SK-N-SH (cell line): ENCODE data around the gene ERC2. TPM values are rescaled to one million over a fixed set of nuclear protein-coding genes. Genes with fewer than 3 reads are reported as not detected.

Source experiments
- CTCF ChIA-PET: fragments of 300-600, 350-600 bp; formaldehyde crosslinking; extraction: SDS; loops from one replicate; lab custom pipeline; 2021; lab: Yijun Ruan, JAX
- POLR2A ChIA-PET: fragments of 350-600 bp; sonication (Branson Sonifier 250); formaldehyde crosslinking; extraction: SDS; loops from one replicate; lab custom pipeline; 2020; ENCODE audit warnings: antibody characterized with exemption, inconsistent platforms; lab: Yijun Ruan, JAX
- DNase-seq: peaks from one replicate; pipeline ENCODE4 v3.0.0; 2012
- H2AFZ ChIP-seq: fragments of 200-600 bp; sonication (generic); 2 replicates; pipeline ENCODE4 v1.8.1; 2016; ENCODE audit warnings: antibody characterized with exemption, mild to moderate bottlenecking, low read depth
- H3F3A ChIP-seq: fragments of 200-600 bp; sonication (generic); replicated peaks from 2 replicates; pipeline ENCODE3; 2016; ENCODE audit warnings: antibody characterized with exemption, mild to moderate bottlenecking; ENCODE audit not compliant: insufficient read depth
- H3K27ac ChIP-seq, 2 experiments: fragments of 200-500 bp in 1 of 2; fragments of 200-600 bp in 1 of 2; sonication (Bioruptor generic) in 1 of 2; sonication (generic), shearing (Covaris generic) in 1 of 2; 2 replicates each; pipeline versions ENCODE4 v1.5.1 to v1.6.1; 2014 to 2016; ENCODE audit warnings: low read depth in 2 of 2, inconsistent platforms in 1 of 2, low read length in 1 of 2, mild to moderate bottlenecking in 1 of 2, mixed read lengths in 1 of 2
- H3K27me3 ChIP-seq: fragments of 200-600 bp; sonication (generic), shearing (Covaris generic); 2 replicates; pipeline ENCODE4 v1.6.1; 2016; ENCODE audit warnings: mixed run types; ENCODE audit not compliant: insufficient read depth
- H3K36me3 ChIP-seq, 2 experiments: fragments of 200-500 bp in 1 of 2; fragments of 200-600 bp in 1 of 2; sonication (Bioruptor generic) in 1 of 2; sonication (generic) in 1 of 2; replicated peaks in 1 of 2; 2 replicates each; pipeline versions ENCODE3 to v1.5.1; 2014 to 2016; ENCODE audit warnings: low read length in 1 of 2, mild to moderate bottlenecking in 1 of 2; ENCODE audit not compliant: insufficient read depth in 2 of 2, control insufficient read depth in 1 of 2
- H3K4me1 ChIP-seq, 2 experiments: fragments of 200-500 bp in 1 of 2; fragments of 200-600 bp in 1 of 2; sonication (Bioruptor generic) in 1 of 2; sonication (generic), shearing (Covaris generic) in 1 of 2; 2 replicates each; pipeline versions ENCODE4 v1.5.1 to v1.6.1; 2014 to 2016; ENCODE audit warnings: low read depth in 1 of 2, low read length in 1 of 2, mixed run types in 1 of 2; ENCODE audit not compliant: insufficient read depth in 2 of 2, control insufficient read depth in 1 of 2
- H3K4me2 ChIP-seq: fragments of 200-600 bp; sonication (generic), shearing (Covaris generic); 2 replicates; pipeline ENCODE4 v1.6.1; 2017; ENCODE audit warnings: mixed run types
- H3K4me3 ChIP-seq, 2 experiments: fragments of 200-500 bp in 1 of 2; fragments of 200-600 bp in 1 of 2; sonication (Bioruptor generic) in 1 of 2; sonication (generic), shearing (Covaris generic) in 1 of 2; 2 replicates each; pipeline versions ENCODE4 v1.5.1 to v1.8.1; 2014 to 2016; ENCODE audit warnings: low read depth in 2 of 2, inconsistent platforms in 1 of 2, low read length in 1 of 2, mild to moderate bottlenecking in 1 of 2, mixed read lengths in 1 of 2, moderate library complexity in 1 of 2
- H3K79me2 ChIP-seq: fragments of 200-600 bp; sonication (generic); 2 replicates; pipeline ENCODE4 v1.8.1; 2017; ENCODE audit warnings: mild to moderate bottlenecking; ENCODE audit not compliant: insufficient read depth
- H3K9ac ChIP-seq: fragments of 200-600 bp; sonication (generic); 2 replicates; pipeline ENCODE4 v1.6.1; 2017; ENCODE audit warnings: mixed run types
- H3K9me2 ChIP-seq: fragments of 200-600 bp; sonication (generic); 2 replicates; pipeline ENCODE4 v1.6.1; 2017; ENCODE audit warnings: mixed run types
- H3K9me3 ChIP-seq: fragments of 200-600 bp; sonication (generic); 2 replicates; pipeline ENCODE4 v1.6.1; 2017; ENCODE audit warnings: mixed run types, mild to moderate bottlenecking, moderate library complexity
- H4K20me1 ChIP-seq: fragments of 200-600 bp; sonication (generic); 2 replicates; pipeline ENCODE4 v1.6.1; 2017; ENCODE audit warnings: mild to moderate bottlenecking, mixed run types; ENCODE audit not compliant: insufficient read depth
- CHD2 ChIP-seq: fragments of 150-350 bp; IDR thresholded peaks from 2 replicates; pipeline ENCODE4 v1.6.1; 2018; ENCODE audit warnings: low read length; ENCODE audit not compliant: partially characterized antibody
- GABPA ChIP-seq: IDR thresholded peaks from 2 replicates; pipeline ENCODE4 v1.4.0; 2012; ENCODE audit warnings: low read depth, mild to moderate bottlenecking
- NFIC ChIP-seq: IDR thresholded peaks from 2 replicates; pipeline ENCODE4 v1.4.0; 2012; ENCODE audit warnings: borderline replicate concordance
- NRF1 ChIP-seq: IDR thresholded peaks from 2 replicates; pipeline ENCODE4 v1.6.1; 2012; ENCODE audit warnings: low read depth, mild to moderate bottlenecking, low read length
- PBX3 ChIP-seq: IDR thresholded peaks from 2 replicates; pipeline ENCODE4; 2012
- POLR2AphosphoS5 ChIP-seq: IDR thresholded peaks from 2 replicates; pipeline ENCODE4 v1.6.1; 2012; ENCODE audit warnings: low read depth, low read length
- RAD21 ChIP-seq: IDR thresholded peaks from 2 replicates; pipeline ENCODE4 v1.6.1; 2012; ENCODE audit warnings: mild to moderate bottlenecking, low read length
- RFX5 ChIP-seq: IDR thresholded peaks from 2 replicates; pipeline ENCODE4 v1.6.1; 2012; ENCODE audit warnings: mild to moderate bottlenecking, improper control_type of control experiment, low read length
- RXRA ChIP-seq: IDR thresholded peaks from 2 replicates; pipeline ENCODE4 v1.4.0; 2012; ENCODE audit warnings: low read depth, mild to moderate bottlenecking, borderline replicate concordance
- SIN3A ChIP-seq: IDR thresholded peaks from 2 replicates; pipeline ENCODE4 v1.6.1; 2012; ENCODE audit warnings: low read depth, mild to moderate bottlenecking, low read length, moderate library complexity, borderline replicate concordance
- TAF1 ChIP-seq: IDR thresholded peaks from 2 replicates; pipeline ENCODE4 v1.6.1; 2012; ENCODE audit warnings: low read depth, mild to moderate bottlenecking, low read length, moderate library complexity, borderline replicate concordance
- USF1 ChIP-seq: IDR thresholded peaks from 2 replicates; pipeline ENCODE4 v1.4.0; 2012; ENCODE audit warnings: low read depth, borderline replicate concordance
- WGBS: methylation state at CpG from one replicate; pipeline ENCODE4 v1.1.6; 2017; ENCODE audit warnings: low lambda C conversion rate; 5-methylcytosine and 5-hydroxymethylcytosine counted together
- polyA plus RNA-seq, 3 experiments: library from polyadenylated mRNA; depleted of rRNA; stranded (reverse); fragments of >200 nt; gene quantifications; 2 replicates each; pipeline ENCODE4 v1.2.3, GENCODE V29; 2012
- TF ChIP-seq, protein P1 (sequence below): IDR thresholded peaks from 2 replicates; pipeline ENCODE4 v1.6.1; 2012; ENCODE audit warnings: mild to moderate bottlenecking, low read depth, low read length, moderate library complexity
- TF ChIP-seq, protein P2 (sequence below): fragments of 150-350 bp; IDR thresholded peaks from 2 replicates; pipeline ENCODE4 v1.6.1; 2016; ENCODE audit warnings: mild to moderate bottlenecking, low read depth, low read length

Gene ERC2
- polyA plus RNA-seq, 1 of the 3 experiments (the other 2 are of a cell fraction) = 1.6 TPM

DNA sequence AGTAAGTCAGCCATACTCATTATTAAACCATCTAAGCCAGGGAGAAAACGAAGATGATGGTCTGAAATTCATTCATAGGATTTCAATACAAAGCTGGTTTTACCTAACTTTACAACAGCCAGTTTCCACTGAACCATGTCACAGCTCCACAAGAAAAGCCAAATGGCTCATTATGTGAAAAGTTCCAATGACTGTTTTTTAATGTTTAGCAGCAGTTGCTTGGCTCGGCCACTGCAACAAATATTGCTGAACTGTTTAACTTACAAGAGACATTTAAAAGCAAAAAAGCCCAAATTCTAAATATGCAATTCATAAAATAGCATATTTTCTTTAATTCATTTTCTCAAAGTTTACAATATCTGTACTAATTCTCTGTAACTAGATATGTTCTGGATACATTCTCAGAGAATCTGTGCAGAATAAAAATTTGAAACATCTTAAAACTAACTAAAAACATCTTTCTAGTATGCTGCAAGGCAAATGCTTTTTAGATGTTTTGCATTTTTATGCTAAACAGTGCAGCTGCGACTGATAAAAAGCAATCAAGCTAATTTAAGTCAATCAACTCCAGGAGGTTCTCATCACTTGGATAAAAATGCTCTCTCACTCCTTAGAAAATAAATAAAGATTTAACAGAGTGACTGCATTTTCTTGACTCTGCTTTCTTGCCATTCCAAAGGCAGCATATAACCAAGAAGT is 356.5 kb downstream of the ERC2 start:
- Histone ChIP-seq H3F3A (no peaks in the 10 kb centered on the region), H3K9me2 (no peaks in the 10 kb centered on the region; the same call in 1 of the 2 replicates), H3K9me3 (no peaks in the 10 kb centered on the region), H3K79me2 (no peaks in the 10 kb centered on the region), H3K27me3 (no peaks in the 10 kb centered on the region), H3K4me2 (no peak overlapping the region), H2AFZ (no peak overlapping the region), H3K4me3 (no peak overlapping the region), H3K36me3 (no peaks in the 10 kb centered on the region), H3K4me1 (no peaks in the 10 kb centered on the region; a peak in 1 of 4 replicates), H3K27ac (no peak overlapping the region), H3K9ac (no peak overlapping the region), H4K20me1 (no peaks in the 10 kb centered on the region)
- 50% methylated on average over 3 of the region's 3 CpGs for WGBS
- TF ChIP-seq, protein P1, sequence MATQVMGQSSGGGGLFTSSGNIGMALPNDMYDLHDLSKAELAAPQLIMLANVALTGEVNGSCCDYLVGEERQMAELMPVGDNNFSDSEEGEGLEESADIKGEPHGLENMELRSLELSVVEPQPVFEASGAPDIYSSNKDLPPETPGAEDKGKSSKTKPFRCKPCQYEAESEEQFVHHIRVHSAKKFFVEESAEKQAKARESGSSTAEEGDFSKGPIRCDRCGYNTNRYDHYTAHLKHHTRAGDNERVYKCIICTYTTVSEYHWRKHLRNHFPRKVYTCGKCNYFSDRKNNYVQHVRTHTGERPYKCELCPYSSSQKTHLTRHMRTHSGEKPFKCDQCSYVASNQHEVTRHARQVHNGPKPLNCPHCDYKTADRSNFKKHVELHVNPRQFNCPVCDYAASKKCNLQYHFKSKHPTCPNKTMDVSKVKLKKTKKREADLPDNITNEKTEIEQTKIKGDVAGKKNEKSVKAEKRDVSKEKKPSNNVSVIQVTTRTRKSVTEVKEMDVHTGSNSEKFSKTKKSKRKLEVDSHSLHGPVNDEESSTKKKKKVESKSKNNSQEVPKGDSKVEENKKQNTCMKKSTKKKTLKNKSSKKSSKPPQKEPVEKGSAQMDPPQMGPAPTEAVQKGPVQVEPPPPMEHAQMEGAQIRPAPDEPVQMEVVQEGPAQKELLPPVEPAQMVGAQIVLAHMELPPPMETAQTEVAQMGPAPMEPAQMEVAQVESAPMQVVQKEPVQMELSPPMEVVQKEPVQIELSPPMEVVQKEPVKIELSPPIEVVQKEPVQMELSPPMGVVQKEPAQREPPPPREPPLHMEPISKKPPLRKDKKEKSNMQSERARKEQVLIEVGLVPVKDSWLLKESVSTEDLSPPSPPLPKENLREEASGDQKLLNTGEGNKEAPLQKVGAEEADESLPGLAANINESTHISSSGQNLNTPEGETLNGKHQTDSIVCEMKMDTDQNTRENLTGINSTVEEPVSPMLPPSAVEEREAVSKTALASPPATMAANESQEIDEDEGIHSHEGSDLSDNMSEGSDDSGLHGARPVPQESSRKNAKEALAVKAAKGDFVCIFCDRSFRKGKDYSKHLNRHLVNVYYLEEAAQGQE = no peak
- no peak for TF ChIP-seq TAF1
- no peak for TF ChIP-seq POLR2AphosphoS5
- no peak for TF ChIP-seq NRF1
- TF ChIP-seq RXRA = no peak
- TF ChIP-seq RFX5 = no peak
- TF ChIP-seq, protein P2, sequence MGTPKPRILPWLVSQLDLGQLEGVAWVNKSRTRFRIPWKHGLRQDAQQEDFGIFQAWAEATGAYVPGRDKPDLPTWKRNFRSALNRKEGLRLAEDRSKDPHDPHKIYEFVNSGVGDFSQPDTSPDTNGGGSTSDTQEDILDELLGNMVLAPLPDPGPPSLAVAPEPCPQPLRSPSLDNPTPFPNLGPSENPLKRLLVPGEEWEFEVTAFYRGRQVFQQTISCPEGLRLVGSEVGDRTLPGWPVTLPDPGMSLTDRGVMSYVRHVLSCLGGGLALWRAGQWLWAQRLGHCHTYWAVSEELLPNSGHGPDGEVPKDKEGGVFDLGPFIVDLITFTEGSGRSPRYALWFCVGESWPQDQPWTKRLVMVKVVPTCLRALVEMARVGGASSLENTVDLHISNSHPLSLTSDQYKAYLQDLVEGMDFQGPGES = no peak
- no peak for TF ChIP-seq PBX3
- TF ChIP-seq GABPA = no peak
- no peak for TF ChIP-seq CHD2
- TF ChIP-seq USF1 = no peak
- TF ChIP-seq SIN3A = no peak
- TF ChIP-seq RAD21 = no peak
- no peak for TF ChIP-seq NFIC
- CTCF ChIA-PET = interaction anchor here (0.8 kb wide), 1 partner anchor 16 kb away, joined by 4 read pairs; no protein-coding TSS in a partner anchor
- no peak for DNase-seq
- POLR2A ChIA-PET = no interaction called here
